ENCODE measurements around the gene RALGAPA2. TPM values are rescaled to one million over a fixed set of nuclear protein-coding genes. Genes with fewer than 3 reads are reported as not detected.

RALGAPA2 gene
- polyA plus RNA-seq, 1 donor from 2014 or later = 21.8 TPM

- Histone ChIP-seq H3K4me2 (ENCODE audit: low read length) (no peak overlapping the region), H3K9me2 (ENCODE audit: insufficient read depth, low read length) (no peaks in the 10 kb centered on the region), H3F3A (ENCODE audit: insufficient read depth, low read length, poor library complexity, severe bottlenecking) (no peaks in the 10 kb centered on the region), H2AFZ (ENCODE audit: low read depth, low read length) (no peak overlapping the region), H3K27me3 (ENCODE audit: insufficient read depth, low read depth, low read length) (no peaks in the 10 kb centered on the region), H3K79me2 (replicated peaks; ENCODE audit: insufficient read depth, low read length) (no peaks in the 10 kb centered on the region), H3K9me3 (ENCODE audit: low read length) (no peaks in the 10 kb centered on the region), H3K27ac (ENCODE audit: low read length) (no peak overlapping the region), H3K4me3 (ENCODE audit: low read length) (no peak overlapping the region), H3K9ac (ENCODE audit: low read length) (no peak overlapping the region), H4K20me1 (ENCODE audit: insufficient read depth) (no peaks in the 10 kb centered on the region), H3K36me3 (ENCODE audit: insufficient read depth, low read length) (peaks cover 3% of the 10 kb centered on the region)
- no peak for TF ChIP-seq REST (IDR thresholded peaks at IDR 0.05; ENCODE audit: borderline replicate concordance)
Measured at GRCh38 chr20:20604907-20605306, 107.5 kb downstream of the RALGAPA2 start.

DNA sequence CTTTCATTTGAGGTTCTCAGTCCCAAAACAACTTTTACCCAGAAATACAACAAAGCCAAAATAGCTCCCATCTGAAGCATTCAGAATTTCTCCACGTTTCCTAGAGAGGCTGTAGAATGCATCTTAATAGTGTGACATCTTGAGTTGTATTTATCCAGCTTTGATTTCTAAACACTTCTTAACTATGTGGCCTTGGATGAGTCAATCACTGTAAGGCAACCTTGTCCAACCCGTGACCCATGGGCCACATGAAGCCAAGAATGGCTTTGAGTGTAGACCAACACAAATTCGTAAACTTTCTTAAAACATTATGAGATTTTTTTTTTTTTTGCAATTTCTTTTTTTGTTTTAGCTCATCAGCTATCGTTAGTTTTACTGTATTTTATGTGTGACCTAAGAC lies 108.1 kb downstream of the RALGAPA2 start:
- no peak overlapping the region for H3K9ac ChIP-seq (ENCODE audit: low read length)
- no peak overlapping the region for H2AFZ ChIP-seq (ENCODE audit: low read depth, low read length)
- H3K4me2 ChIP-seq (ENCODE audit: low read length) = no peak overlapping the region
- no peak overlapping the region for H3K27ac ChIP-seq (ENCODE audit: low read length)
- no peaks in the 10 kb centered on the region for H4K20me1 ChIP-seq (ENCODE audit: insufficient read depth)
- H3K9me2 ChIP-seq (ENCODE audit: insufficient read depth, low read length) = no peaks in the 10 kb centered on the region
- no peaks in the 10 kb centered on the region for H3K79me2 ChIP-seq (replicated peaks; ENCODE audit: insufficient read depth, low read length)
- no peaks in the 10 kb centered on the region for H3K9me3 ChIP-seq (ENCODE audit: low read length)
- peaks cover 3% of the 10 kb centered on the region for H3K36me3 ChIP-seq (ENCODE audit: insufficient read depth, low read length)
- TF ChIP-seq SMC3 (conservative IDR thresholded peaks at IDR 0.05; ENCODE audit: poor library complexity) (no peak), EZH2 (IDR thresholded peaks at IDR 0.05; ENCODE audit: borderline replicate concordance, insufficient read depth, low read length, poor library complexity, severe bottlenecking) (no peak), REST (IDR thresholded peaks at IDR 0.05; ENCODE audit: borderline replicate concordance) (no peak), TAF1 (IDR thresholded peaks at IDR 0.05; ENCODE audit: low read depth) (no peak), POLR2AphosphoS5 (IDR thresholded peaks at IDR 0.05) (no peak), EP300 (conservative IDR thresholded peaks at IDR 0.05; ENCODE audit: poor library complexity, severe bottlenecking) (no peak), MXI1 (conservative IDR thresholded peaks at IDR 0.05; ENCODE audit: poor library complexity, severe bottlenecking) (no peak), RAD21 (conservative IDR thresholded peaks at IDR 0.05) (no peak)
- TF ChIP-seq, protein P1, sequence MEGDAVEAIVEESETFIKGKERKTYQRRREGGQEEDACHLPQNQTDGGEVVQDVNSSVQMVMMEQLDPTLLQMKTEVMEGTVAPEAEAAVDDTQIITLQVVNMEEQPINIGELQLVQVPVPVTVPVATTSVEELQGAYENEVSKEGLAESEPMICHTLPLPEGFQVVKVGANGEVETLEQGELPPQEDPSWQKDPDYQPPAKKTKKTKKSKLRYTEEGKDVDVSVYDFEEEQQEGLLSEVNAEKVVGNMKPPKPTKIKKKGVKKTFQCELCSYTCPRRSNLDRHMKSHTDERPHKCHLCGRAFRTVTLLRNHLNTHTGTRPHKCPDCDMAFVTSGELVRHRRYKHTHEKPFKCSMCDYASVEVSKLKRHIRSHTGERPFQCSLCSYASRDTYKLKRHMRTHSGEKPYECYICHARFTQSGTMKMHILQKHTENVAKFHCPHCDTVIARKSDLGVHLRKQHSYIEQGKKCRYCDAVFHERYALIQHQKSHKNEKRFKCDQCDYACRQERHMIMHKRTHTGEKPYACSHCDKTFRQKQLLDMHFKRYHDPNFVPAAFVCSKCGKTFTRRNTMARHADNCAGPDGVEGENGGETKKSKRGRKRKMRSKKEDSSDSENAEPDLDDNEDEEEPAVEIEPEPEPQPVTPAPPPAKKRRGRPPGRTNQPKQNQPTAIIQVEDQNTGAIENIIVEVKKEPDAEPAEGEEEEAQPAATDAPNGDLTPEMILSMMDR (IDR thresholded peaks at IDR 0.05; ENCODE audit: poor library complexity, severe bottlenecking) = no peak
- no peaks in the 10 kb centered on the region for H3K27me3 ChIP-seq (ENCODE audit: insufficient read depth, low read depth, low read length)
- no peak overlapping the region for H3K4me3 ChIP-seq (ENCODE audit: low read length)
- no peaks in the 10 kb centered on the region for H3F3A ChIP-seq (ENCODE audit: insufficient read depth, low read length, poor library complexity, severe bottlenecking)

Data from neural cell (in vitro differentiated cells).